Keratinocyte (primary cell): Measurements from ENCODE around the gene RELB. TPM values are rescaled to one million over a fixed set of nuclear protein-coding genes. Genes with fewer than 3 reads are reported as not detected.
"Not testable (repeated sequence)": the region's sequence is repeated elsewhere in the genome, so short reads cannot be mapped to it uniquely, and the experiment has no call there.

Experiments used
- DNase-seq: peaks from one replicate; pipeline ENCODE4 v3.0.0-alpha.2; 2011; ENCODE audit warnings: low read depth, missing footprints, low spot score
- FAIRE-seq: peaks from 2 replicates; lab custom pipeline; 2011; peaks lifted over from hg19 to GRCh38; lab: Jason Lieb, UNC
- H2AFZ ChIP-seq: 2 replicates; pipeline ENCODE4 v1.6.0; 2012; ENCODE audit warnings: low read length, control low read depth, inconsistent platforms; ENCODE audit not compliant: control insufficient read depth
- H3K27ac ChIP-seq: 2 replicates; pipeline ENCODE4 v1.5.1; 2011; ENCODE audit warnings: low read length; ENCODE audit not compliant: control insufficient read depth, insufficient read depth
- H3K27me3 ChIP-seq: 3 replicates; pipeline ENCODE4 v1.6.0; 2011; ENCODE audit warnings: low read length; ENCODE audit not compliant: control insufficient read depth, insufficient read depth; ENCODE audit errors: extremely low read depth
- H3K36me3 ChIP-seq, 2 experiments: 2 replicates in 1 of 2; 3 replicates in 1 of 2; pipeline ENCODE4 v1.5.1; 2011; ENCODE audit warnings: low read length in 2 of 2, mild to moderate bottlenecking in 1 of 2; ENCODE audit not compliant: control insufficient read depth in 2 of 2, insufficient read depth in 2 of 2; ENCODE audit errors: extremely low read depth in 1 of 2
- H3K4me1 ChIP-seq: 3 replicates; pipeline ENCODE4 v1.5.1; 2011; ENCODE audit warnings: low read length; ENCODE audit not compliant: control insufficient read depth, insufficient read depth; ENCODE audit errors: extremely low read depth
- H3K4me2 ChIP-seq: 3 replicates; pipeline ENCODE4 v1.6.0; 2011; ENCODE audit warnings: low read depth, low read length; ENCODE audit not compliant: control insufficient read depth, insufficient read depth; ENCODE audit errors: extremely low read depth
- H3K4me3 ChIP-seq, 3 experiments: fragments of 200-600 bp in 1 of 3; sonication (generic) in 1 of 3; 2 replicates in 2 of 3; 3 replicates in 1 of 3; pipeline ENCODE4 v1.5.1; 2011 to 2016; ENCODE audit warnings: low read length in 3 of 3, mild to moderate bottlenecking in 3 of 3, control low read depth in 2 of 3, inconsistent platforms in 1 of 3, low read depth in 1 of 3, mixed read lengths in 1 of 3, mixed run types in 1 of 3, moderate library complexity in 1 of 3; ENCODE audit not compliant: control insufficient read depth in 2 of 3, insufficient read depth in 2 of 3; ENCODE audit errors: extremely low read depth in 1 of 3
- H3K79me2 ChIP-seq: 2 replicates; pipeline ENCODE4 v1.6.0; 2012; ENCODE audit warnings: low read length; ENCODE audit not compliant: control insufficient read depth, insufficient read depth
- H3K9ac ChIP-seq: 3 replicates; pipeline ENCODE4 v1.6.0; 2011; ENCODE audit warnings: low read length; ENCODE audit not compliant: control insufficient read depth, insufficient read depth; ENCODE audit errors: extremely low read depth
- H3K9me1 ChIP-seq: 3 replicates; pipeline ENCODE4 v1.6.0; 2011; ENCODE audit warnings: low read length; ENCODE audit not compliant: control insufficient read depth, insufficient read depth; ENCODE audit errors: extremely low read depth
- H3K9me3 ChIP-seq: 2 replicates; pipeline ENCODE4 v1.5.1; 2012; ENCODE audit warnings: low read depth, low read length; ENCODE audit not compliant: control insufficient read depth
- H4K20me1 ChIP-seq: 3 replicates; pipeline ENCODE4 v1.6.0; 2011; ENCODE audit warnings: low read length; ENCODE audit not compliant: control insufficient read depth, insufficient read depth; ENCODE audit errors: extremely low read depth
- CTCF ChIP-seq, 3 experiments: IDR thresholded peaks in 1 of 3; conservative IDR thresholded peaks in 1 of 3; optimal IDR thresholded peaks in 1 of 3; 2 replicates in 2 of 3; 3 replicates in 1 of 3; pipeline versions ENCODE3 to v1.5.1; 2011; ENCODE audit warnings: low read length in 3 of 3, mild to moderate bottlenecking in 3 of 3, moderate library complexity in 2 of 3, control low read depth in 1 of 3, inconsistent platforms in 1 of 3; ENCODE audit not compliant: insufficient read depth in 2 of 3; ENCODE audit errors: extremely low read depth in 1 of 3
- EZH2 ChIP-seq: IDR thresholded peaks from one replicate; pipeline ENCODE4 v1.6.1; 2012; ENCODE audit warnings: inconsistent platforms, mild to moderate bottlenecking, low read length, moderate library complexity
- dilution Hi-C: fragments of 300-500 bp; cut with MboI; formaldehyde crosslinking; loops from one replicate; pipeline ENCODE4 v1.7.0; 2020; ENCODE audit warnings: low sequenced_read_pairs; ENCODE audit not compliant: extremely low pct_ligation_motif_present
- polyA plus RNA-seq, 5 experiments: library from polyadenylated mRNA; depleted of rRNA in 3 of 5; stranded (reverse) in 3 of 5; stranded (forward) in 1 of 5; unstranded in 1 of 5; fragments of >200 nt; gene quantifications; 1 replicate in 1 of 5; 2 replicates in 3 of 5; 3 replicates in 1 of 5; pipeline versions ENCODE4 v1.2.1 to v1.2.3, GENCODE V29; 2011 to 2012; ENCODE audit warnings: missing spikeins in 2 of 5, low read depth in 1 of 5, low replicate concordance in 1 of 5

RELB gene
- polyA plus RNA-seq, 1 donor (not counting 4 experiments of a cell fraction or from before 2014, with no cell fraction given) = 3.6 TPM

- H3K36me3 ChIP-seq = peaks cover 10 to 20% of the 10 kb centered on the region in 2 experiments
- H3K9me3 ChIP-seq = no peaks in the 10 kb centered on the region
- no peaks in the 10 kb centered on the region for H4K20me1 ChIP-seq
- FAIRE-seq (no peak), DNase-seq (no peak)
- no peaks in the 10 kb centered on the region for H3K27me3 ChIP-seq
- H2AFZ ChIP-seq = no peak overlapping the region
- dilution Hi-C loops = no loop called here
- H3K27ac ChIP-seq = no peak overlapping the region
- H3K4me1 ChIP-seq = no peaks in the 10 kb centered on the region
- no peak overlapping the region for H3K9ac ChIP-seq
- no peaks in the 10 kb centered on the region for H3K79me2 ChIP-seq
- no peak for TF ChIP-seq EZH2
- TF ChIP-seq CTCF (optimal IDR thresholded peaks at IDR 0.05 in 1 of 3, IDR thresholded peaks at IDR 0.05 in 1 of 3, conservative IDR thresholded peaks at IDR 0.05 in 1 of 3; ENCODE audit: extremely low read depth in 1 of 3, insufficient read depth in 2 of 3, low read length in 3 of 3) = no peak
- no peak overlapping the region for H3K4me3 ChIP-seq
- no peak overlapping the region for H3K4me2 ChIP-seq
- H3K9me1 ChIP-seq = no peaks in the 10 kb centered on the region
Measured at GRCh38 chr19:44993926-44994537, 7.2 kb upstream of the RELB start.

GRCh38 chr19:44998025-44998424 is 3.2 kb upstream of the RELB start:
- FAIRE-seq = no peak
- dilution Hi-C loops = no loop called here
- DNase-seq = no peak

GRCh38 chr19:44999131-44999925 is 1.9 kb upstream of the RELB start:
- DNase-seq, H3K4me3 ChIP-seq, H3K27ac ChIP-seq, H3K9me1 ChIP-seq, H3K4me2 ChIP-seq, H3K27me3 ChIP-seq, FAIRE-seq, H3K9ac ChIP-seq, H3K4me1 ChIP-seq, H3K36me3 ChIP-seq, dilution Hi-C loops, H3K9me3 ChIP-seq, H2AFZ ChIP-seq, H4K20me1 ChIP-seq, H3K79me2 ChIP-seq: not testable (repeated sequence)

More at GRCh38 chr19:44998025-44998424, 3.2 kb upstream of the RELB start:
- H3K27me3 ChIP-seq = no peaks in the 10 kb centered on the region
- no peak overlapping the region for H2AFZ ChIP-seq
- no peaks in the 10 kb centered on the region for H3K9me3 ChIP-seq
- no peak overlapping the region for H3K27ac ChIP-seq
- no peaks in the 10 kb centered on the region for H3K9me1 ChIP-seq
- no peaks in the 10 kb centered on the region for H3K36me3 ChIP-seq
- H3K79me2 ChIP-seq = no peaks in the 10 kb centered on the region
- H4K20me1 ChIP-seq = no peaks in the 10 kb centered on the region
- no peak overlapping the region for H3K4me3 ChIP-seq
- TF ChIP-seq CTCF (optimal IDR thresholded peaks at IDR 0.05 in 1 of 3, IDR thresholded peaks at IDR 0.05 in 1 of 3, conservative IDR thresholded peaks at IDR 0.05 in 1 of 3; ENCODE audit: extremely low read depth in 1 of 3, insufficient read depth in 2 of 3, low read length in 3 of 3) (no peak), EZH2 (no peak)
- H3K4me2 ChIP-seq = no peak overlapping the region
- H3K4me1 ChIP-seq = peaks cover 7% of the 10 kb centered on the region
- no peak overlapping the region for H3K9ac ChIP-seq
